ENCODE measurements around the gene DUSP3.
"Not testable (repeated sequence)": the region's sequence is repeated elsewhere in the genome, so short reads cannot be mapped to it uniquely, and the experiment has no call there.

DUSP3 gene

GRCh38 chr17:43800736-43801135, 22.0 kb upstream of the DUSP3 start:
- DNase-seq, result no peak

GRCh38 chr17:43799047-43799446, 20.3 kb upstream of the DUSP3 start:
- DNase-seq, result no peak

GRCh38 chr17:43798024-43798423, 19.2 kb upstream of the DUSP3 start:
- DNase-seq, result not testable (repeated sequence)

- DNase-seq, result not testable (repeated sequence)
Measured at GRCh38 chr17:43792668-43793067, 13.9 kb upstream of the DUSP3 start.

- peak; percentile 87 for DNase-seq
Measured at GRCh38 chr17:43791589-43791988, 12.8 kb upstream of the DUSP3 start.

GRCh38 chr17:43790311-43790940, 11.6 kb upstream of the DUSP3 start:
- DNase-seq, result no peak

GRCh38 chr17:43789482-43789881, 10.7 kb upstream of the DUSP3 start:
- DNase-seq, result no peak

GRCh38 chr17:43788540-43788939, 9.8 kb upstream of the DUSP3 start:
- no peak for DNase-seq

GRCh38 chr17:43787728-43788127, 9.0 kb upstream of the DUSP3 start:
- no peak for DNase-seq

GRCh38 chr17:43784628-43785101, 5.9 kb upstream of the DUSP3 start:
- no peak for DNase-seq

- DNase-seq, result no peak
Measured at GRCh38 chr17:43784068-43784467, 5.3 kb upstream of the DUSP3 start.

- DNase-seq, result no peak
Measured at GRCh38 chr17:43782913-43783680, 4.3 kb upstream of the DUSP3 start.

- no peak for DNase-seq
Measured at GRCh38 chr17:43780135-43780534, 1.4 kb upstream of the DUSP3 start, which contains the start of gene CFAP97D1. Gene CFAP97D1, plus strand, starts transcription at chr17:43780435. Its CDS starts 28 bp downstream, at chr17:43780463.

- DNase-seq, result no peak
Measured at GRCh38 chr17:43779145-43780125, 658 bp upstream of the DUSP3 start.

GRCh38 chr17:43774304-43775250, 4.2 kb downstream of the DUSP3 start:
- DNase-seq, result no peak

- DNase-seq, result no peak
Measured at GRCh38 chr17:43772877-43773648, 5.7 kb downstream of the DUSP3 start.

- DNase-seq, result no peak
Measured at GRCh38 chr17:43771463-43771862, 7.3 kb downstream of the DUSP3 start.

GRCh38 chr17:43770957-43771356, 7.8 kb downstream of the DUSP3 start:
- no peak for DNase-seq

- no peak for DNase-seq
Measured at GRCh38 chr17:43769859-43770258, 8.9 kb downstream of the DUSP3 start.

- DNase-seq, result no peak
Measured at GRCh38 chr17:43769426-43769825, 9.4 kb downstream of the DUSP3 start.

- DNase-seq, result no peak
Measured at GRCh38 chr17:43768943-43769342, 9.8 kb downstream of the DUSP3 start.

All from NCI-H446 treated with DMSO at 0.1 percent for 48 hours (cell line).